Measurements from ENCODE around the gene TCF15.

DNA sequence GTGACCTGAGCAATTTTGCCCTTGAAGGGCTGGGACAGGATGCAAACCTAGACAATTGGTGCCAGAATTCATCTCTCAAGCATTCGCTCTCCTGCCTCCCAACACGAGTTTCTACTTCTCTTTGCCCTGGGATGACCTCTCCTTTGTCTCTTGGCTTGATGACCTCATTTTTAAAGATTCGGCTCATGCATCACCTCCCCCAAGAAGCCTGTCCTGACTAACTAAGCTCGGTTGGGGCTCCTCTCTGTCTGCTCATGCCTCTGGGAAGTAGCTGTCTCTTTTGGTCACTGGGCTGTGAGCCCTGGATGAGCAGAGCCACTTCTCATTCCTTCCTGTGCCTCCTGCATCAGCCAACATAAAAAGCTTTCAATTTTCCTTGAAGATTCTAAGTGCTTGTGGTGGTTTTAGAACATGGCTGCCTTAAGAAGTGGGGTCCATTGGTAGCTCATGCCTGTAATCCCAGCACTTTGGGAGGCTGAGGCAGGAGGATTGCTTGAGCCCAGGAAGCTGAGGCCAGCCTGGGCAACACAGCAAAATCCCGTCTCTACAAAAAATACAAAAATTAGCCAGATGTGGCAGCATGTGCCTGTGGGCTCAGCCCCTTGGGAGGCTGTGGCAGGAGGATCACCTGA is 11.1 kb upstream of the TCF15 start:
- TF ChIP-seq TAF1 (conservative IDR thresholded peaks at IDR 0.05), result no peak
- no peak for TF ChIP-seq GABPA (IDR thresholded peaks at IDR 0.05 in 1 of 2, conservative IDR thresholded peaks at IDR 0.05 in 1 of 2)
- no peak for TF ChIP-seq SP1 (IDR thresholded peaks at IDR 0.05)
- TF ChIP-seq, protein P1, sequence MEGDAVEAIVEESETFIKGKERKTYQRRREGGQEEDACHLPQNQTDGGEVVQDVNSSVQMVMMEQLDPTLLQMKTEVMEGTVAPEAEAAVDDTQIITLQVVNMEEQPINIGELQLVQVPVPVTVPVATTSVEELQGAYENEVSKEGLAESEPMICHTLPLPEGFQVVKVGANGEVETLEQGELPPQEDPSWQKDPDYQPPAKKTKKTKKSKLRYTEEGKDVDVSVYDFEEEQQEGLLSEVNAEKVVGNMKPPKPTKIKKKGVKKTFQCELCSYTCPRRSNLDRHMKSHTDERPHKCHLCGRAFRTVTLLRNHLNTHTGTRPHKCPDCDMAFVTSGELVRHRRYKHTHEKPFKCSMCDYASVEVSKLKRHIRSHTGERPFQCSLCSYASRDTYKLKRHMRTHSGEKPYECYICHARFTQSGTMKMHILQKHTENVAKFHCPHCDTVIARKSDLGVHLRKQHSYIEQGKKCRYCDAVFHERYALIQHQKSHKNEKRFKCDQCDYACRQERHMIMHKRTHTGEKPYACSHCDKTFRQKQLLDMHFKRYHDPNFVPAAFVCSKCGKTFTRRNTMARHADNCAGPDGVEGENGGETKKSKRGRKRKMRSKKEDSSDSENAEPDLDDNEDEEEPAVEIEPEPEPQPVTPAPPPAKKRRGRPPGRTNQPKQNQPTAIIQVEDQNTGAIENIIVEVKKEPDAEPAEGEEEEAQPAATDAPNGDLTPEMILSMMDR (IDR thresholded peaks at IDR 0.05; ENCODE audit: low read depth, low read length, missing input control), result no peak
- TF ChIP-seq, protein P2, sequence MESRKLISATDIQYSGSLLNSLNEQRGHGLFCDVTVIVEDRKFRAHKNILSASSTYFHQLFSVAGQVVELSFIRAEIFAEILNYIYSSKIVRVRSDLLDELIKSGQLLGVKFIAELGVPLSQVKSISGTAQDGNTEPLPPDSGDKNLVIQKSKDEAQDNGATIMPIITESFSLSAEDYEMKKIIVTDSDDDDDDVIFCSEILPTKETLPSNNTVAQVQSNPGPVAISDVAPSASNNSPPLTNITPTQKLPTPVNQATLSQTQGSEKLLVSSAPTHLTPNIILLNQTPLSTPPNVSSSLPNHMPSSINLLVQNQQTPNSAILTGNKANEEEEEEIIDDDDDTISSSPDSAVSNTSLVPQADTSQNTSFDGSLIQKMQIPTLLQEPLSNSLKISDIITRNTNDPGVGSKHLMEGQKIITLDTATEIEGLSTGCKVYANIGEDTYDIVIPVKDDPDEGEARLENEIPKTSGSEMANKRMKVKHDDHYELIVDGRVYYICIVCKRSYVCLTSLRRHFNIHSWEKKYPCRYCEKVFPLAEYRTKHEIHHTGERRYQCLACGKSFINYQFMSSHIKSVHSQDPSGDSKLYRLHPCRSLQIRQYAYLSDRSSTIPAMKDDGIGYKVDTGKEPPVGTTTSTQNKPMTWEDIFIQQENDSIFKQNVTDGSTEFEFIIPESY (IDR thresholded peaks at IDR 0.05), result no peak
- TF ChIP-seq JUND (IDR thresholded peaks at IDR 0.05), result no peak
- TF ChIP-seq EGR1 (IDR thresholded peaks at IDR 0.05; ENCODE audit: low read depth in 2 of 2), result no peak
